SIG-M5 (cell line): ENCODE results near the gene MAZ.

ENCODE experiments used
- DNase-seq: peaks from one replicate; lab custom pipeline; 2025; lab: John Stamatoyannopoulos, UW

MAZ gene

GRCh38 chr16:29857133-29857760, 50.9 kb downstream of the MAZ start:
- no peak for DNase-seq

DNA sequence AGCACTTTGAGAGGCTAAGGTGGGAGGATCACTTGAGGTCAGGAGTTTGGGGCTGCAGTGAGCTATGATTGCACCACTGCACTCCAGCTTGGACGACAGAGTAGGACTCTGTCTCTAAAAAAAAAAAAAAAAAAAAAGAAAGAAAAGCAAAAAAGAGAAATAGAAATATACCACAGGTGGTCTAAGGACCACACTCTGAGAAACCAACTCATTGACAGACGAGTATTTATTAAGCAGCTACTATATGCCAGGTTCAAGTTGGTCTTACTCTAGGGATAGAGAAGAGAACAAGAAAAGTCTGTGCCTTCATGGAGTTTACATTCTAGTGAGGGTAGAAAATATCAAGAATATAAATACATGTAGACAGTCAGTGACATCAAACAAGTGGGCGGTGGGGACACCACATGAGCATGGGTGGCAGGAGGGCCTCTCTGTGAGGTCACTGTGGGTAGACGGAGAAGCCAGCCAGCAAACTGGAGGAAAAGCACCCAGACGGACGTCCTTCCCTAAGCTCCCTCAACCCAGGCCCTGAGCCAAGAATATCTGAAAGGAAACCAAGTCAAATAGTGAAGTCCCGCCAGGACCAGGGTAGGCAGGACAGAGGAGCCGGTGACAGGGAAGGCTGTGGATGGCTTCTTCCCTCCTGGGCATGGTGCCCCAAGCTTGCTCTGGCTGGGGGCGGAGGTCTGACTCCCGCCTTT, 52.0 kb downstream of the MAZ start:
- DNase-seq = no peak

- DNase-seq = no peak
These were observed 52.6 kb downstream of the MAZ start for GRCh38 chr16:29858974-29859373.

DNA sequence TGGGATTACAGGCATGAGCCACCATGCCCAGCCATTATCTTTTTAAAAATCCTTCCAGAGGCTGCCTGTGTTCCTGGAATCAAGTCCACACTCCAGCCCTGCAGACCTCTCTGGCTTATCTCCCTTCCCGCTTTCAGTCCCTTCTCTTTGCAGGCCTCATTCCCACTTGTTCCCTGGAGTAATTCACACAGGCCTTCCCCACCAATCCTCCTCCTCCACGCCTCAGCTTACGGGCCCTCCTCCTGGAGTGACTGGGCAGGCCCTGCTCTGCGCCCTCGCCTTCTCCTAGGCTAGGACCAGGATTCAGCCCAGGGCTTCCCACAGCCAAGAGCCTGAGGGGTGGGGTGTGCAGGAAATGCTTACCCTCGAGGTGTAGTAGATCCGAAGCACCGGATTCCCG, 53.9 kb downstream of the MAZ start:
- no peak for DNase-seq
